HG03469 (cell line): ENCODE measurements around the gene ANKRD10.
"Not testable (repeated sequence)": the region's sequence is repeated elsewhere in the genome, so short reads cannot be mapped to it uniquely, and the experiment has no call there.

Experiments
- ATAC-seq: cut with Tn5 transposase; IDR thresholded peaks from one replicate; pipeline ENCODE4 v1.9.1; 2021; ENCODE audit warnings: mild to moderate bottlenecking, moderate library complexity, moderate number of reproducible peaks; ENCODE audit not compliant: unreplicated experiment

ANKRD10 gene

DNA sequence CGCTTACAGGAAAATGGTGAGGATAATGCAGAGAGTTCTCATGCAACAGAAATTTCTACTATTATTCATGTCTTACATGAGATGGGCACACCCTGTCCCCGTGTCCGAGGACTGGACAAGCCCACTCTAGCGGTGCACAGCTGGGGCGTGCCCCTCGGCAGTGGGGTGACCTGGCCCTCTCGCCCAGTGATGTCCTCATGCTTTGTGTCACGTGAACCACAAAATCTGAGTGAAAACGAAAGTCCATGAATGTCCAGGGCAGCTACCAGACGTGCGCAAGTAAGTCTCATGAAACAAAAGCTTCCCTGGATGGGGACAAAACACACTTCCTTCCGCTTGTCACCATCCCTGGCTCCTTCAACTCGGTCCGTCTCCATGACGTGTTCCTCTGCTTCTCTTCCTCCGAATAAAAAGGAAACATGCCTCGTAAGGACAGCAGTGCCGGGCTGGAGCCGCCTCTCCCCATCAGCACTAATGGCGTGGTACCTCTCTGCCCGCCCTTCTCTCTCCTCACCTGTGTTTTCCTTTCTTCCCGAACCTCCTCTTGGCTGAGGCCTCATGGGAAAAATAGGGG lies 45.6 kb downstream of the ANKRD10 start:
- no peak for ATAC-seq

DNA sequence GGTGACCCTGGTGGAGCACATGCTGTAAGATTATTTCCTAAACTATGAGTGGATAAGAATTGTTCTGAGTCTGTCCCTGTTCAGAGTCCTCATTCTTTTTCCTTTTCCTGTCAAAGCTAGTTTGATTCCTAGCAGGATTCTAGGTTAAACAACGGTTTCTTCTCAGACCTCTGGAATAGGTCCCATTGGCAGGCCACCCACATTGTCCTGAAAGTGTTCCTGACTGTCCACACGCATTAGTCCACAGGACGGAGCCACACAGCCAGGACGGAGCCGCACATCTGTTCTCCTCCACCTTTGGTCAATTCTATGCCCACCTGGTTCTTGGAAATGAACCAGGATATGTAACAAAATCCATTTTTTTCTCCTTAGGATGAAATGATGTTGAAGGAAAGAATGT lies 46.1 kb downstream of the ANKRD10 start:
- no peak for ATAC-seq

DNA sequence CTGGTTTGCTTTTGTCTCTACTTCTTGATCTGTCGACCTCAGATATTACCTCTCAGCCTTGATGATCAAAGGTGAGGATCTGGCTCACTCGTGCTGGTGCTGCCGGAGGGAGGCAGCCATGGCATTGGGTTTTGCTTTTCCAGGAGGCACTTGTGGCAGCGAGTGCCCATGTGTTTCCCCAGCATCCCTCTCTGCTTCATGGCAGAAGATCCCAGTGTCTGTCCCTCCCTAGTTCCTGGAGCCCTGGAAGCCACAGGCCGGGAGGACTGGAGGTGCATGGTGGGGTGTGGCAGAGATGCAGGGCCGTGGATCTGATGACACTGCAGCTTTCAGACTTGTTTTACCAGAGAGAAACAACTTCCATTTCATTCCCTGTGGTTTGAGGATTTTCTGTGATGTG lies 47.5 kb downstream of the ANKRD10 start:
- no peak for ATAC-seq

DNA sequence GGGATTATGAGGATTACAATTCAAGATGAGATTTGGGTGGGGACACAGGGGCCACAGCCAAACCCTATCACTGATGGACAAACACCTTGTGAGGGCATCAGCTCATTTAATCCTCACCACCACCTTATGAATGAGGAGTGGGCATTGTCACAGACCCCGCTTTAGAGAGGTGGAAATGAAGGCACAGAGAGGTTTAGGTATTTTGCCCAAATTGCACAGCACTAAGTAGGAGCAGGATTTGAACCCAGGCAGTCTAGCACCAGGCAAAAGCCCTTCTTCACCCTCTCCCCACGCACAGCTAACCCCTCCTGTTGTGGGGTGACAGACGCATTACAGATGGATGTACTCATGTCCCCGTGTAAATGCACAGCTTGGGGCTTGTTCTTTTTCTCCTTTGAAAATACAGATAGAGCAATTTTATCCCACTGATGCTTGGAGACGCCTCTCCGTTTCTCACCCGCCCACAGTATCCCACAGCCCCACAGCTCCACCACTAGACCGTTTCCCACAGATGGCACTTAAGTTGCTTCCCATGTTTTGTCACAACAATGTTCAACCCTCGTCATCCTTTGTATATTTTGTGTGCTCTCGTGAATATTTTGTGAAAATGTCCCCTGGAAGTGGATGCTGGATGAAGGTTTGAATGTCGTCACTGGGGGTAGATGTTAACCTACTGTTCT lies 48.2 kb downstream of the ANKRD10 start:
- ATAC-seq: no peak

DNA sequence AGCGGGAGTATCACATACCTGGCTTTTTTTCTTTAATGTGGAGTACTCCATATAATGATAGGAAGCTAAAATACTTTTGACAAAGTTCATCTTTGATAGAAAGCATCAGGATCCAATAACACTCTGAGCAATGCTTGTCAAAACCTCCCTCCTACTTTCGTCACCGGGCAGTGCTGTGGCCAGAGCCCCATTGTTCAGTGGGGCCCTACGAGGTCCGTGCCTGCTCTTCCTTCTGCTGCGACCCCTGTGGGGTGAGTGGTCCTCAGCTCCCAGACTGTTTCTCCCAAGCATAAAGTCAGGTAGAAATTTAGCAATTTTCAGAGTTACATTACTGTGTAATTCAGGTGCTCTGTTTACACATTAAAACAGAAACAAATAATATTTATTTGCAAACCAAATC lies 51.2 kb downstream of the ANKRD10 start:
- no peak for ATAC-seq

DNA sequence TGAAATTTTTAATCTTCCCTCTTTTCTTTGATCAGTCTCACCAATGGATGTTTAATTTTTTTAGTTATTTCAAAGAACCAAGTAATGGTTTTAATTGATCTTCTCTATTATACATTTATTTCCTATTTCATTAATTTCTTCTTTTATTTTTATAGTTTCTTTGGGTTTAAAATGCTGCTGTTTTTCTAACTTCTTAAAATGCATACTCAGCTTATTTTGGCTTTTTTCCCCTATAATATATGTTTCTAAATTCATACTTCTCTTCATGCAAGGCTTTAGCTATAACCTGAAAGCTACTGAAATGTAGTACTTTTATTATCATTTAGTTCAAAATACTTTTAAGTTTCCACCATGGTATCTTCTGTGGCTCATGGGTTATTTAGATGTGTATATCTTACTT lies 53.9 kb downstream of the ANKRD10 start:
- ATAC-seq: no peak

DNA sequence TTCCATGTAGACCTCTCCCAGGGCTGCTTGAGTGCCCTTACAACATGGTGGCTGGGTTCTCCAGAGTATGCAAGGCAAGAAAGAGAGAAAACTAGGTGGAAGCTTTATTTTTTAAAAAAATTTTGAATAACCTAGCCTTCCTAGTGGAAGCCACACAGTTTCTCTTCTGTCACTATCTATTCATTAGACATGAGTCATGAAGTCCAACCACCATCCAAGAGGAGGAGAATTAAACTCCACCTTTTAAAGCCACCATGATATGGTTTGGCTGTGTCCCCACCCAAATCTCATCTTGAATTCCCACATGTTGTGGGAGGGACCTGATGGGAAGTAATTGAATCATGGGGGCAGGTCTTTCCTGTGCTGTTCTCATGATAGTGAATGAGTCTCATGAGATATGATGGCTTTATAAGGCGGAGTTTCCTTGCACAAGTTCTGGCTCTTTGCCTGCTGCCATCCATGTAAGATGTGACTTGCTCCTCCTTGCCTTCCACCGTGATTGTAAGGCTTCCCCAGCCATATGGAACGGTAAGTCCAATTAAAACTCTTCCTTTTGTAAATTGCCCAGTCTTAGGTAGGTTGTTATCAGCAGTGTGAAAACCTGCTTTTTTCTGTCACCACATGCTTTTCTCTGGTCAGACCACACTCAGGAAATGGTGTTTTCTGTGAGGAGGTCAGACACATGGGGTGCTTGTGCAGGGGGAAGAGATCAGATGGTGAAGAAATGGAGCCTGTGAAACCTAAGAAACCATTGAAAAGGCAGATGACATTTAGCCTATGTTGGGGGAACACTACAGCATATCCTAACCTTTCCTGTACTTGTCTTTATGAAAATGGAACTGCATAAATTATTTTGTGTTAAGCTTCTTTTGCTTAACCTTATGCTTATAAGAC lies 57.7 kb downstream of the ANKRD10 start:
- ATAC-seq: no peak

DNA sequence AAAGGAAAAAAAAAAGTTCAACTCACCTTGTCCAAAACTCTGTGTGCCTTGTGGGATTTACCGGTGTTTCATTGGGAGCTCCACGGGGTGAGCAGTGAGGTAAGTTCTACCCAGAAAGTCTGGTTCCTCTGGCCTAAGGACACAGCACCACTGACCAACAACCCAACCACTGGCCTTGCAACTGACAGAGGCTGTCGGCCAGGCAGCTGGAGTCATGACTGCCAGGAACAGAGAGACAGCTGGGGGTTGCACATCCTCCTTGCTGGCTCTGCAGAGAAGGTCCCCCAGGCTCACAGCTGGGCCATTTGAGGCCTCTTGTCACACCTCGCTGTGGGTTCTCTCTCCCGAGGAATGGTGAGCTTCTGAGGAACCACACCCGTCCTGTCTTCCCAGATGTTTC lies 59.5 kb downstream of the ANKRD10 start:
- no peak for ATAC-seq

DNA sequence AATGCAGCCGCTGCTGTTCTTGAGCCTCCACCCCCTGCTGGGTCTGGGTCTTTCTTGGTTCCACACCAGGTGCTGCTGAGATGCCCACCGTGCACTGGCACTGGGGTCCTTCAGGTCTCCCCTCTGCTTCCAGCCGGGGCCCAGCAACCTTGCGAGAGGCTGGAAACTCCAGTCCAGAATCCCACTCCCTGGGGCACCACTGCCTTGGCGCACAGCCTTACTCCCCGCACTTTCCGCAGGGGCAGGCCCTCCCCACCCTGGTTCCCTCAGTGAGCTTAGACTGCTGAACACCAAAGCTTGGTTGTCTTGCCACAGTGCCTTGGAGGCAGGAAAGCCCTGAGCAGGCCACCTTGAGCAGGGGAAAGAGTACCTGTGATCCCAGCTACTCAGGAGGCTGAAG lies 60.0 kb downstream of the ANKRD10 start:
- ATAC-seq: no peak

DNA sequence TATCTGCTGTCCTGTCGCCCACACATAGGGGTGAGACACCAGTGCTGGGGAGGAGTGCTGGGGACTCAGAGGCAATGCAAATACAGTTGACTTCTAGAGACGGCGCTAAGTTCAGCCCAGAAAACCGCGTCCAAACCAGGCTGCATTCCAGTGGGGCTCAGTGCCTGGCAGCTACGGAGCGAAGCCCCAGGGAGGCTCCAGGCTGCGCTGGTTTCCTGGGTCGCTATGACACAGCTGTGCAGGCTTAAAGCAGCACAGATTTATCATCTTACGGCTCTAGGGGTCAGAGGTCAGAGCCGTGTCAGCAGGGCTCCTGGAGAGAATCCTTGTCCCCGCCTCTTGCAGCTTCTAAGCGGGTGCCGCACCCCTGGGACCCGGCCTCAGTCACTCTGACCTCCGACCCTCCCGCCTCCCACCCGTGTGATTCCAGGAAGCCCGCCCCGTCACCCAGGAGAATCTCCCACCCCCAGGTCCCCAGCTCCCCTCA lies 61.6 kb downstream of the ANKRD10 start:
- ATAC-seq: no peak

DNA sequence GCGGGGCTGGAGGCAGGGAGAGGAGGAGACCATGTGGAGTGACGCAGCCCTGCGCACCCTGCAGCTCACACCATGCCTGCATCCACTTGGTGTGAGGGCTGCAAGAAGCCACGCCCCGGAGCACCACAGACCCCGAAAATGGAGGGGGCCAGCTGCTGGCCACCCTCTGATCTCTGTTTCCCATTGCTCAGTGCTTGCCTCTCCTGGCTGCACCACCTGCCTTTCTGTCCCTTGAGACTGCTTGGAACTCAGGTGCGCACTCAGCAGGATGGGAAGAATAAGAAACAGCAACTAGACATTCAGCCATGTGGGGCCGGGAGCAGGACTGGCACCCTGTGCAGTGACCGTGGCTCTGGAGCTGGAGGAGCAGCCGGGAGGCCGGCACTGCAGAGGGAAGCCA lies 64.0 kb downstream of the ANKRD10 start:
- no peak for ATAC-seq

DNA sequence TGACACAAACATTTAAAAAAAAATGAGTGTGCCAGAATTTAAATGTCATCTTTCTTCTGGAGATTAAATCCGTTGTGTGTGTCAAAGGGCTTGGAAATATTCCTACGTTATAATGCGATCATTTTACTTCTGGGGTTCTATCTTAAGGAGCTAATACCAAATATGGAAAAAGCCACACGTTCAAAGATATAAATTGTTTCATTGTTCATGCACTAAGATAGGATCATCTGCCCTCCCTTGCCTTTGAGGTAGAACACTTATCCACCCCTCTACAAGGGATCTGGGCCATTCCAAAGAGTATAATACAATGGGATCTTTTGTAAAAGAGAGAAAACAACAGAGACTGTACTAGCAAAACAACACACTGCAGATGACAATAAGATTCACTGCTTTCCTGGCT lies 64.9 kb downstream of the ANKRD10 start:
- ATAC-seq: no peak

DNA sequence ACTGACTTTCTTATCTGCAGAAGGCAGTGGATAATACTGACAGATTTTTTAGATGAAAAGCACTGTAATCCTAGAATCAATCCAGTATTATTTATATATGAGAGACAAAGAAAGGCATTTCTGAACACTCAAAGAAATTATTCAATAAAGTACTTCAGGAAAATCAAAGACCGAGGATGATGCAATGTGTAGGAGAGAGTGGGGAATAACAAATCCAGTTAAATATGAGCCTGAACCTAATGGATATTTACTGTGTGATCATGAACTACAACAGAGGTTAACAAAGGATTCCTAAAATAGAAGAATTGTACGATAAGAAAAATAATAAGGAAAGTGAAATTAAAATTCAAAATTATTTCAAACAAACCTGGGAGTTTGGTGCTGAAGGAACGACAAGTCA lies 69.3 kb downstream of the ANKRD10 start:
- ATAC-seq: no peak

DNA sequence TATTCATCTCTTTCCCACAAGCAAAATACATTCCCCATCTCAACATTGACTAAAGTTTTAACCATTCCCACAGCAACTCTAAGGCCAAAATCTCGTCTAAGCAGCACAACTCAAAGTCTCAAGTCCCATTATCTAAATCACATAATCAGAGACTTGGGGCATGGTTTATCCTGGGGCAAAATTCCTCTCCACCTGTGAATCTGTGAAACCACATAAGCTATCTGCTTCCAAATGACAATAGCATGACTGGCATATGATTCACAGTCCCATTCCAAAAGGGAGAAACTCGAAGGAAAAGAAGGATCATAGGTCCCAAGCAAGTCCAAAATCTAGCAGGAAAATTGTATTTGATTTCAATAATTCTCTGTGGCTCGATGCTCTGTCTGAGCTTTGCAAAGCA lies 73.0 kb downstream of the ANKRD10 start:
- no peak for ATAC-seq

DNA sequence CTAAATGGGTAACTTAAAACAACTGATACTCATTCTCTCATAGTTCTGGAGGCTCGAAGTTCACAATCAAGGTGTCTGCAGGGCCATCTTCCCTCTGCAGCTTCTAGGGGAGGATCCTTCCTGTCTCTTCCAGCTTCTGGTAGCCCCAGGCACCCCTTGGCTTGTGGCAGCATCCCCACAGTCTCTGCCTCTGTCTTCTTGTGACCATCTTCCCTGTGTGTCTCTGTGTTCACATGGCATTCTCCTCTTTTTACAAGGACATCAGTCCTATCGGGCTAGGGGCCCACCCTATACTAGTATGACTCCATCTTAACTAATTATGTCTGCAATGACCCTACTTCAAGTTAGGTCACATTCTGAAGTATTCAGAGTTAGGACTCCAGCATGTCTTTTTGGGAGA lies 73.5 kb downstream of the ANKRD10 start:
- ATAC-seq: no peak

DNA sequence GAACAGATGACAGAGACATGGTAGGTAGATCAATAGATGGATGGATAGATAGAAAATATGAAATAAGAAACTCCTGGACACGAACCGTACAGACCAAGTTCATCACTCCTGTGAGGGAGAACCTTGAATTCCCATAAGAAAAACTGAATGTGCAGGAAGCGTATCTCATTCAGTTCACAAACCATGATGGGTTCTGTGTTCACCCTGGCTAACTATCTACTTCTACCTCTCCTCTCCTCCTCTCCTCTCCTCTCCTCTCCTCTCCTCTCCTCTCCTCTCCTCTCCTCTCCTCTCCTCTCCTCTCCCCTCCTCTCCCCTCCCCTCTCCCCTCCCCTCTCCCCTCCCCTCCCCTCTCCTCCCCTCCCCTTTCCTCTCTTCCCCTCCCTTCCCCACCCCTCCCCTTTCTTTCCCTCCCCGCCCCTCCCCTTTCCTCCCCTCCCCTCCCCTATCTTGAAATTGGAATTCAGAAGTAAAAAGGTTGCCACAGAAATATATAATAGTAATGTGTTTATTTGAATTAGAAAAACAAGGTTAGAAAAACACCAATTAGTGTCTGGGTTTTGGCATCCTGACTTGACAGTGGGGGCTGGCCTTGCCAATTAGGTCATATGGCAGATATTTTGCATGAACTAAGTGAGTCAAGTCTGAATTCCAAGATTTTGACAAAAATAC lies 75.9 kb downstream of the ANKRD10 start:
- no peak for ATAC-seq

DNA sequence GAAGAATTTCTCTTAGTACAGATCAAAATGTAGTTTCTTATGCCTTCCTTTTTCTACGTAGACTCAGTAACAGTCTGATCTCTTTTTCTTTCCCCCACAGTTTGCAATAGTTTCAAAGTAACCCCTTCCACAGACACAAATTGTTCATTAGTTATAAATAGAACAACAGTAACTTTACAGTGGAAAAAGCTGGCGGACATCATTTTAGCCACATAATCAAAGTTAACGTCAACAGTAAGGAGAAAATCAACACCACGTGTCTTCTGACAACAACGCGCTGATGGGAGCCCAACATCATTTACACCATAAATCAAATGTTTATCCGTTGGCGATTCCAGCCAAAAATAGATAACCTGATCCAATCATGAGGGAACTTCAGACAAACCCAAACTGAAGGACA lies 76.8 kb downstream of the ANKRD10 start:
- ATAC-seq: no peak

DNA sequence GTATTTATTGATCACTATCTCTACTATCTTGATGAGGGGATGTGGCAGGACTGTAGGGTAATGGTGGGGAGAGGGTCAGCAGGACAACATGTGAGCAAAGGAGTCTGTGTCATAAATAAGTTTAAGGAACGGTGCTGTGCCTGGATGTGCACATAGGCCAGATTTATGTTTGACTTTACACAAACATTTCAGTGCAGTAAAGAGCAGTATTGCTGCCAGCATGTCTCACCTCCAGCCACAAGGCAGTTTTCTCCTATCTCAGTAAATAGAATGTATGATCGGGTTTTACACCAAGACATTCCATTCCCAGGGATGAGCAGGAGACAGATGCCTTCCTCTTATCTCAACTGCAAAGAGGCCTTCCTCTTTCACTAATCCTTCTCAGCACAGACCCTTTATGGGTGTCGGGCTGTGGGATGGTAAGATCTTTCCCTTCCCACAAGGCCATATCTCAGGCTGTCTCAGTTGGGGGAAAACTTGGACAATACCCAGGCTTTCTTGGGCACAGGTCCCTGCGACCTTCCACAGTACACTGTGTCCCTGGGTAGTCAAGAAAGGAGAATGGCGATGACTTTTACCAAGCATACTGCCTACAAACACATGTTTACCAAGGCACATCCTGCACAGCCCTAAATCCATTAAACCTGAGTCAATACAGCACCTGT lies 77.3 kb downstream of the ANKRD10 start:
- ATAC-seq: not testable (repeated sequence)

DNA sequence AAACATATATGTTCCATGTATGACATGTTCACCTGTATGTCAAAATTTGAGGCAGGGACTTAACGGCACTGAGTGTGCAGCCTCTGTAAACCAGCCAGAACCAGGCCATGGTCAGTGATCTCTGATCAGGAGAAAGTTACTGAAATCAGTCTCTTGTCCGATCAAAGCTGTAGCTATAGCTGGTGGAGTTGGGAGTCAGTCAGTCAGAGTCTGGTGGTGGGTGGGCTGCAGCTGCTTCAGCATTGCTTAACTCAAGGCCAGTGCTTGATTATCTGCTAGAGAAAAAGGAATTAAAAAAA lies 78.3 kb downstream of the ANKRD10 start:
- ATAC-seq: no peak

DNA sequence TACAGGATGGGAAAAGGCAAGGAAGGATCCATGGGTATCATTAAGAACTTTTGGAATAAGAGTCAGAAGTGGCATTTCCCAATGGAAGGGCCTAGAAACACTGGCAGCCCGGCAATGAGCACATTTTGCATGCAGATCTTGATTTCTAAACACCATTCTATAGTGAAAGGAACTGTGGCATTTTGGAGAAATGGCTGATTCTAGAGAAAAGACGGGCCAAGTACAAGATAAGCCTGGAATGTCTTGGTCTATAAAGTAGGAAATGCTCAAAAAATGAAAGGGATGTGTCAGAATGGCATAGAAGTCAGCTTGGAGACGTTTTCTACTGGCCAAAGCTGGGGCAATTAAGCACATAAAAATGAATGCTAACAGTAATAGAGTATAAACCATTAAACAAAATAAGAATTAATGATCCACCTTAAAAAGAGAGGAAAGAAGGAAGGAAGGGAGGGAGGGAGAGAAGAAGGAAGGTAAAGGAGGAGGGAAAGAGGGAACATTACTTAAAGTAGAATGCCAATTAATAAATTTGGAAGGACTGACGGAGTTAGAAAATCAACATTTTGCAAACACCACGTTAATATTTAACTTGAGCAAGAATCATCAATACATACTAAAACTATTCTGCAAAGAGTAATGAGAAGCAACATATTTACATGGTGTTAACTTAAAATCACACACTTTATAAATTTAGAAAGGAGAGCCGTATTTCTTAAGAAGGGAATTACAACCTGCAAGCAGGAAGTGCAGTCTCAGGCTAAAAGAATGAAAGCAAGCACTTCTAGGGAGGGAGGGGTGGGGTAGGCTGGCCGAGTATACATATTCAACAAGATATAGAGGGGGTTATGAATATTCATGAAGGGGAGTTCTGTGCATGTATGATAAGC lies 78.9 kb downstream of the ANKRD10 start:
- no peak for ATAC-seq
